ENCODE measurements around the gene IRF1. TPM values are rescaled to one million over a fixed set of nuclear protein-coding genes. Genes with fewer than 3 reads are reported as not detected.

The IRF1 gene
- total RNA-seq, 1 experiment from 2014 or later = 30.1 TPM

- Histone ChIP-seq H3K4me1 (ENCODE audit: control insufficient read depth in 1 of 2, insufficient read depth in 2 of 2, low read length in 2 of 2) (peaks cover 0 to 34% of the 10 kb centered on the region in 2 experiments; a peak in 1 of 4 replicates), H3K4me2 (ENCODE audit: low read length) (no peak overlapping the region), H4K20me1 (ENCODE audit: insufficient read depth) (no peaks in the 10 kb centered on the region), H3K27me3 (ENCODE audit: insufficient read depth, low read length) (no peaks in the 10 kb centered on the region), H3K9ac (ENCODE audit: low read length) (no peak overlapping the region), H3K9me3 (ENCODE audit: control insufficient read depth in 1 of 2, insufficient read depth in 1 of 2, low read depth in 1 of 2, low read length in 2 of 2) (no peaks in the 10 kb centered on the region), H3K36me3 (ENCODE audit: control insufficient read depth in 1 of 2, insufficient read depth in 2 of 2, low read length in 2 of 2) (no peaks in the 10 kb centered on the region), H3K4me3 (replicated peaks in 1 of 2; ENCODE audit: low read depth in 1 of 2, low read length in 2 of 2) (no peak overlapping the region), H3K27ac (ENCODE audit: low read depth, low read length) (no peak overlapping the region), H3K9me2 (ENCODE audit: insufficient read depth) (no peaks in the 10 kb centered on the region), H2AFZ (ENCODE audit: low read depth, low read length, poor library complexity, severe bottlenecking) (no peak overlapping the region), H3K79me2 (ENCODE audit: insufficient read depth, low read length) (no peaks in the 10 kb centered on the region)
- POLR2A ChIA-PET = interaction anchor here (0.7 to 1.2 kb wide), 2 partner anchors 13 to 1177 kb away, joined by 3 to 5 read pairs; no protein-coding TSS in a partner anchor
- ATAC-seq (no peak), DNase-seq (ENCODE audit: low read depth, low spot score) (no peak)
- RAD21 ChIA-PET (ENCODE audit: low non-redundant PET in 1 of 2, low total read pairs in 2 of 2, uncharacterized antibody in 2 of 2, unreplicated experiment in 2 of 2) = no interaction called here
- TF ChIP-seq POLR2A (IDR thresholded peaks at IDR 0.05; ENCODE audit: borderline replicate concordance, extremely low read depth, insufficient read depth, insufficient read length) (no peak), ZBTB33 (IDR thresholded peaks at IDR 0.05; ENCODE audit: extremely low read depth, insufficient replicate concordance, low read length) (no peak), EGR1 (IDR thresholded peaks at IDR 0.05; ENCODE audit: low read depth) (no peak), REST (IDR thresholded peaks at IDR 0.05; ENCODE audit: low read depth) (no peak), FOSL1 (IDR thresholded peaks at IDR 0.05; ENCODE audit: low read depth) (no peak), SP1 (IDR thresholded peaks at IDR 0.05; ENCODE audit: low read depth) (no peak), MAX (IDR thresholded peaks at IDR 0.05) (no peak), ATF3 (IDR thresholded peaks at IDR 0.05) (no peak)
- intact Hi-C loops (cut with micrococcal nuclease) = no loop called here
- no TSS peak for BruUV-seq (replicated peaks)
- CTCF ChIA-PET = interaction anchor here (1.0 kb wide), 1 partner anchor 11 kb away, joined by 3 read pairs; no protein-coding TSS in a partner anchor
Observed at GRCh38 chr5:132466433-132467286, 23.9 kb downstream of the IRF1 start.

Measured in HCT116 (cell line).